NCI-H1092 (cell line): ENCODE results near the gene CCNC.
A peak's percentile ranks its signal among the peaks of the same experiment; 100 is the strongest.
"Not testable (repeated sequence)": the region's sequence is repeated elsewhere in the genome, so short reads cannot be mapped to it uniquely, and the experiment has no call there.

Source experiments
- DNase-seq: peaks from one replicate; lab custom pipeline; 2025; lab: John Stamatoyannopoulos, UW

CCNC gene

GRCh38 chr6:99603421-99604165 is 35.1 kb upstream of the CCNC start:
- peak; percentile 61 for DNase-seq

- DNase-seq = no peak
Measured at GRCh38 chr6:99602520-99603420, 34.3 kb upstream of the CCNC start.

- not testable (repeated sequence) for DNase-seq
Measured at GRCh38 chr6:99594696-99595095, 26.2 kb upstream of the CCNC start.

GRCh38 chr6:99592900-99593299 is 24.4 kb upstream of the CCNC start:
- DNase-seq = no peak

DNA sequence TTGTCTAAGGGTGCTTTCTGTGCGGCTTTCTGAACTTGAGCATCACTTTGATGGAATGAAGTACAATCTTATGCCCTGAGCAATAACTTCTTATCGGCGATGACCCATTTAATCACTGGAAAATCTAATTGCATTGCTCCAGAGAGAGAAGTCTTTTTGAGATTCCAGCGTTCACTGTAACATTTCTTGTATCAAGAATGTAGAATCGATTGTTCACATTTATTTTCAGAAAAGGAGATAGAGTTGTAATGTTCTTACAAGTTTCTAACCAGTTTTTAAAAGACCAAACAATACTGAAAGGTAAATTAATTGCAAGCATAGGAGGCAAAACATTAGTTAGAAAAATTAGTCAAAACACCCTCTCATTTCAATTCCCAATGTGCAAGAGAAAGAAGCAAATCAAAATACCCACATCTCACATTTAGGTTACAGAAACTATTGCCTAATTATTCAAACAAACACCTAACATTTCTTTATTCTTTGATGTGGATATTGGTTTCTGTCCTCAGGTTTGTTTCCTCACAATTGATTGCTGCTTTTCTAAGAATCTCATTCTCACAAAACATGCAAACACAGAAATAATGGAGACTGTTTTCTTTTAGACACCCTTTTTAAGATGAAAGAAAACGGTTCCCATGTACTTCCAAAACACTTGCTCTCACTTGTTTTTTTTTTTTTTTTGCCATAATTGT is 23.4 kb upstream of the CCNC start:
- no peak for DNase-seq

- DNase-seq = no peak
Measured at GRCh38 chr6:99590728-99591672, 22.5 kb upstream of the CCNC start.

DNA sequence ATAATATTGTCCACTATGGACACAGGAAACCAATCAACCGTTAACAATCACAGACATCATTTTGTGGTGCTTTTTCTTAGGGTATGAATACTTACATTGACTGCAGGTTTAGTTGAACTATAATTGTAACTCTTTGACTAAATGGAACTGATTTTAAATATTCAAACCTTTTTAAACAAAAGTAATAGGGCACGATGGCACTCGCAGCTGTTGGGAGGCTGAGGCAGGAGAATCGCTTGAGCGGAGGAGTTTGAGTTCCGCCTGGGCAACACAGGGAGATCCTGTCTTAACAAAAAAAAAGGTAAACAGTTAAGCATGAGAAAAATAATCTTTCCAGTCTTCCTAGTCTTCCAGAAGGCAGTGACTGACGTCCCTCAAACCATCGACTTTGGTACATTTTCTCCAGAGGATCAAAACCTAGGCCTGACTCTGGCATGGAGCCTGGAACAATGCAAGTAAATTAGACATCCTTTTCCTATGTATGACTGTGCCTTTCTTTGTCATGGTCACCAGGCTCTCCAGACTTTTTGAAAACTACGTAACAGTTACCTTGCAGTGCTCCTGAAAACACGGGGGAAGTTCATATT is 21.5 kb upstream of the CCNC start:
- no peak for DNase-seq

DNA sequence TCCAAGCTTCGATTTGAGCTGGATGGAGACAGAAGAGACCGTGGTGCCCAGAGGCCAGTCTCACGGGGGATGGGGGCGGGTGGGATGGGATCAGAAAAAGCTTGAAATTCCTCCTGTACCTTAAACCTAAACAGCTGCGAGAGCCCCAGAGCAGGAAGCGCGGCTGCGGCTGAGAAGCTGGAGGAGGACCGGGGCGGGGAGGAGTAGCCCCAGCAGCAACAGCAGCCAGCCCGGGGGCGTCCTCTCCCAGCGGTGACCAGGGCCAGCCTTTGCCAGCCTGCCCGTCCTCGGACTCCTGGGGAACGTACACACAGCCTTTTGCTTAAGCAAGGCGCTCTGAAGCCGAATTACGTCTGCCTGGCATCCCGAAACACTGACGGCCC is 20.8 kb upstream of the CCNC start:
- DNase-seq = peak; percentile 36

DNA sequence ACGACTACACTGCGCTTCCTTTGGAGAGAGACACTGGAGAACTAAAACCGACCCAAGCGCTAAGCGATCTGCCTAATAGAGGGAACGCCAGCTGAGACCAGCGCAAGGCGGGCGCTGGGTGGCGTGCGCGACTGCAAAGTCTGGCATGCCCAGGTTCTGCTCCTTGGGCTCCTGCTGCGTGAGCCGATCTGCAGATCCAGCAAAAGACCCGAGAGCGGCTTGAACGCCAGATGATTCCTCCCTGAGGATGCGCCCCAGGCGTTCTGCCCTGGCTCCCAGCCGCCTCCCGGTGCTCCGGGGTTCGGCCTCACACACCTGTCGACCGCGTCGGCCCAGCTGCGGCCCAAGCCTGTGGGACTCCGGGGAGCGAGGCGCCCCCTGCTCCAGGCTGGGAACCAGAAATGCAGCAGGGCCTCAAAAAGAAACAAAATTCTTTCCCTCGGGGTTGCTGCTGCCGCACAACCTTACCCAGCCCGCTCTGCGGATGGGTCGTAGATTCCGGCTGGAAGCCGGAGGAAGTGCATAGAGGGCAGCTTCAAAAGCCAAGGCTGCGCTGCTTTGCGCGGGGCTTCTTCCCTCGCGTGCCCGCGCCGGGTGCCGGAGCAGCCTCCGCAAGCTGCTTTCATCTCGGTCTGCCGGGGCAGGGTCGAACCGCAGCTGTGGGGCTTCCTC is 20.3 kb upstream of the CCNC start:
- DNase-seq = peak; percentile 81

DNA sequence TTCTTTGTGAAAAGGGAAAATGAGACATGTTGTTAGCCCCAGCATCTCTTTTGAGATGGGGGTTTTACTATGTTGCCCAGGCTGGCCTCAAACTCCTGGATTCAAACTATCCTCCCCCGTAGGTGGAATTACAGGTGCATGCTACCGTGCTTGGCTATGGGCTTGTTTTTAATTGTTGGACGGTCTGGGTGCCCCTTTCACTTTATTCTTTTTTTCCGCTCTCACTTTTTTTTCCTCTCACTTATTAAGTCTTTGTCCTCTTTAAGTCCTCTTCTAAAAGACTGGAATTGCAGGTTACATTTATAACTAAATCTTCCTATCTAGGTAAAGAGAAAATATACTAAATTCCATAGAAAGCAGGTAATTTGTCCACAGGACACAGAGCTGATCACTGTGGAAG is 19.3 kb upstream of the CCNC start:
- DNase-seq = no peak

GRCh38 chr6:99579781-99580180 is 11.3 kb upstream of the CCNC start:
- no peak for DNase-seq

GRCh38 chr6:99575544-99576227 is 7.2 kb upstream of the CCNC start:
- no peak for DNase-seq

DNA sequence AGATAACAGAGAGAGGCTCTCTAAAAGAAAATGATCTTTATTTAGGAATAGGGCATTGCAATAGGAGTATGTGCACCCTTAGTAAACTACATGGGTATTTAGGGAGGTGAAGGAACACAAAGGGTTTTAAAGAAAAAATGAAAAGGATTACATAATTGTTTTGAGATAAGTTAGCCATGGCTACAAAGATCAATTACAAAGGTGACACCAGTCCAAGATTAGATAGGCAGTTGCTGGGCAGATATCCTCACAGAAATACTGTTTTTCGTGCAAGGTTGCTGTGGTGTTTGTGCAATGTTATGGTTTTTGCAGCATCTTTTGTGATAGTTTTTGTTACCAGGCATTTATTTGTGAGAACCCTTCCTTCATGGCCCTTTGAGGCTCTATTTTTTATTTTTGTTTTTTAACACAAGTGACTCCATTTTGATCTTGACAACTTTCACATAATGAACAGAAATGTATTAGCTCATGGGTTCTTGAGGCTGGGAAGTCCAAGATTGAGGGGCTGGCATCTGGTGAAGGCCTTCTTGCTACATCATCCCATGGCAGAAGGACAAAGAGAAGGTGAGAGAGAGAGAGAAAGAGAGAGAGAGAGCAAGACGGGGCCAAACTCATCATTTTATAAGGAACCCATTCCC is 5.6 kb upstream of the CCNC start:
- DNase-seq = no peak

- DNase-seq = no peak
Measured at GRCh38 chr6:99563056-99563723, 5.3 kb downstream of the CCNC start.

- DNase-seq = no peak
Measured at GRCh38 chr6:99560668-99561067, 7.8 kb downstream of the CCNC start.

DNA sequence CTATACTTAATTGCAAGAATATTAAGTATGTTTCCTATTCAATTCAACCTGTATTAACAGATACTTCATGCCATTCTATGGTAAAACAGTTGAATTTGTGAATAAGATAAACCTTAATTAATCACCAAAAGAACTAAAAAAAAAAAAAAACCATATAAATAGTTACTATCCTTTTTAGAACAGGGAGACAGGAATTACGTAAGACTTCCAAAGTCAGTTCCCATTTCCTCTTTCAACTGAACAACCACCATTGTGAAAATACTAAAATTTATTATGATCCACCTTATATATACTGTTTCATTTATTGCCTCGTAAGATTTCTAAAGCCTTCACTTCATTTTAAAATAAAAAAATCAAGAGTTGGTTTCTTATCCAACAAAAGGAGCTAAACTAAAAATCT is 9.4 kb downstream of the CCNC start:
- DNase-seq = no peak

- no peak for DNase-seq
Measured at GRCh38 chr6:99553888-99554287, 14.6 kb downstream of the CCNC start.

DNA sequence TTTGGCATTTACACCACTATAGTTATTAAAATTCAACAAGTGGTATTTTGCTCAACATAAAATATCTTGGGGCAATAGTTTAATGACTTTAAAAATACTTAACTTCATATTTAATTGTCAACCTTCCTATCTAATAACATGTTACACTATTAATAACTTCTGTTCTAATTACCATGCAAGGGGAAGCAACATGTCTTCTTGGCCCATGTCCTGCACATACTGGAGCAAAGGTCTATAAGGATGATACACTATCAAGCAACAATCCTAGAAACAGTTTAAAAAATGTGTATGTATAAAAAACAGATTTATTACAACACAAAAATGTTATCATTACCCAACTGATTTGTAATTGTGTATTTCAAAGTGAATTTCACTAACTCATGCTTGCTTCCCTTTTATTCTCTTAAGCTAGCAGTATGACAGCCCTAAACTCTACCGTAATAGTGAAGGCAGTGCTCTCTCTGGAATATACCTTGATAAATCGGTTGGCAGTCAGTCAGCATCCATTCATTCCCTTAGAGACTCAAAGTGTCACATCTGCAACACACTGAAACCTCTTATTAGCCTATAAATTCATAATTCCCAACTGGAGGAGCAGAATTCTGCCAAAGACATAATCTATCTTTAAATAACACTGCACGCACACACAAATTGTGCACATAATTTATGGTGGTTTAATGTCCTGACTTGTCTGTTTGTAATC is 18.3 kb downstream of the CCNC start:
- no peak for DNase-seq
